CD14-positive monocyte (primary cell): ENCODE measurements around the gene TP73. TPM values are rescaled to one million over a fixed set of nuclear protein-coding genes. Genes with fewer than 3 reads are reported as not detected.
A peak's percentile ranks its signal among the peaks of the same experiment; 100 is the strongest.

Source experiments
- DNase-seq, 3 donors: peaks; one replicate each; pipeline ENCODE4 v3.0.0-alpha.2; 2011 to 2022
- H2AFZ ChIP-seq: 2 replicates; pipeline ENCODE4 v1.6.0; 2012; ENCODE audit warnings: mild to moderate bottlenecking, low read depth, low read length, inconsistent platforms; ENCODE audit not compliant: insufficient read depth, poor library complexity, severe bottlenecking
- H3K27ac ChIP-seq, 2 donors: 1 replicate in 1 of 2; 2 replicates in 1 of 2; pipeline ENCODE4 v1.5.1; 2012 to 2013; ENCODE audit warnings: low read length in 2 of 2, control low read depth in 1 of 2, inconsistent platforms in 1 of 2, low read depth in 1 of 2, mild to moderate bottlenecking in 1 of 2
- H3K27me3 ChIP-seq, 2 donors: one replicate each; pipeline versions ENCODE4 v1.6.0 to v1.6.1; 2011 to 2013; ENCODE audit warnings: low read length in 2 of 2; ENCODE audit not compliant: control insufficient read depth in 2 of 2, insufficient read depth in 2 of 2
- H3K36me3 ChIP-seq, 2 donors: replicated peaks in 1 of 2; 1 replicate in 1 of 2; 2 replicates in 1 of 2; pipeline versions ENCODE4 v1.5.1 to v1.6.1; 2012 to 2013; ENCODE audit warnings: low read length in 2 of 2, control low read depth in 1 of 2, inconsistent platforms in 1 of 2, mild to moderate bottlenecking in 1 of 2; ENCODE audit not compliant: insufficient read depth in 2 of 2, control insufficient read depth in 1 of 2
- H3K4me1 ChIP-seq, 2 donors: 1 replicate in 1 of 2; 2 replicates in 1 of 2; pipeline versions ENCODE4 v1.5.1 to v1.6.1; 2012 to 2013; ENCODE audit warnings: low read length in 2 of 2, control low read depth in 1 of 2, inconsistent platforms in 1 of 2, mild to moderate bottlenecking in 1 of 2, moderate library complexity in 1 of 2; ENCODE audit not compliant: insufficient read depth in 2 of 2, control insufficient read depth in 1 of 2
- H3K4me2 ChIP-seq: replicated peaks from 2 replicates; pipeline ENCODE3; 2012; ENCODE audit warnings: low read length, moderate library complexity, mild to moderate bottlenecking; ENCODE audit not compliant: poor library complexity, severe bottlenecking; ENCODE audit errors: extremely low read depth
- H3K4me3 ChIP-seq, 3 experiments: fragments of 200-600 bp in 1 of 3; sonication (generic) in 1 of 3; replicated peaks in 1 of 3; 1 replicate in 2 of 3; 2 replicates in 1 of 3; pipeline ENCODE4 v1.5.1; 2011 to 2013; ENCODE audit warnings: low read length in 3 of 3, mild to moderate bottlenecking in 3 of 3, control low read depth in 2 of 3, low read depth in 2 of 3, inconsistent platforms in 1 of 3, moderate library complexity in 1 of 3
- H3K79me2 ChIP-seq: 2 replicates; pipeline ENCODE4 v1.6.0; 2012; ENCODE audit warnings: mild to moderate bottlenecking, control low read depth, inconsistent platforms, low read length, moderate library complexity; ENCODE audit not compliant: insufficient read depth
- H3K9ac ChIP-seq: 2 replicates; pipeline ENCODE4 v1.6.0; 2017; ENCODE audit warnings: low read length, mild to moderate bottlenecking; ENCODE audit not compliant: insufficient read depth, poor library complexity, severe bottlenecking
- H3K9me3 ChIP-seq, 2 donors: replicated peaks in 1 of 2; 1 replicate in 1 of 2; 2 replicates in 1 of 2; pipeline versions ENCODE4 v1.5.1 to v1.6.1; 2012 to 2013; ENCODE audit warnings: low read length in 2 of 2, control low read depth in 1 of 2; ENCODE audit not compliant: control insufficient read depth in 1 of 2, insufficient read depth in 1 of 2
- H4K20me1 ChIP-seq: 2 replicates; pipeline ENCODE4 v1.6.0; 2012; ENCODE audit warnings: mild to moderate bottlenecking, low read length, control low read depth, moderate library complexity; ENCODE audit not compliant: insufficient read depth
- H3K27ac Mint-ChIP-seq, 7 donors: one replicate each; pipeline ENCODE4 v1.8.0; 2020; ENCODE audit warnings: mild to moderate bottlenecking in 7 of 7, mixed read lengths in 7 of 7, moderate library complexity in 6 of 7, inconsistent platforms in 2 of 7
- H3K27me3 Mint-ChIP-seq, 3 donors: one replicate each; pipeline ENCODE4 v1.8.0; 2021 to 2022; ENCODE audit warnings: low read depth in 3 of 3, mild to moderate bottlenecking in 3 of 3, mixed read lengths in 3 of 3, moderate library complexity in 3 of 3, inconsistent platforms in 1 of 3
- H3K36me3 Mint-ChIP-seq, 2 donors: one replicate each; pipeline ENCODE4 v1.8.0; 2020; ENCODE audit warnings: mixed read lengths in 2 of 2, inconsistent platforms in 1 of 2, mild to moderate bottlenecking in 1 of 2
- H3K4me1 Mint-ChIP-seq: one replicate; pipeline ENCODE4 v1.8.0; 2020; ENCODE audit warnings: mild to moderate bottlenecking, mixed read lengths
- H3K4me3 Mint-ChIP-seq, 2 donors: one replicate each; pipeline ENCODE4 v1.8.0; 2020; ENCODE audit warnings: mild to moderate bottlenecking in 2 of 2, mixed read lengths in 2 of 2, moderate library complexity in 1 of 2
- H3K9me3 Mint-ChIP-seq, 7 donors: one replicate each; pipeline ENCODE4 v1.8.0; 2020 to 2022; ENCODE audit warnings: mixed read lengths in 7 of 7, mild to moderate bottlenecking in 6 of 7, moderate library complexity in 6 of 7, inconsistent platforms in 2 of 7
- WGBS: methylation state at CpG from one replicate; pipeline ENCODE4 v1.1.5; 2013; ENCODE audit warnings: missing lambda C conversion rate; ENCODE audit not compliant: insufficient coverage; 5-methylcytosine and 5-hydroxymethylcytosine counted together
- intact Hi-C, 2 donors: fragments of 100-400 bp; cut with micrococcal nuclease; formaldehyde crosslinking; loops; one replicate each; pipeline versions ENCODE4 v1.15.0 to v1.15.1; 2023
- polyA plus RNA-seq, 3 donors: library from polyadenylated mRNA; depleted of rRNA in 1 of 3; unstranded in 2 of 3; stranded (reverse) in 1 of 3; fragments of 300-500 nt in 2 of 3; fragments of >200 nt in 1 of 3; fragmentation: Illumina TruSeq in 2 of 3; gene quantifications; 1 replicate in 2 of 3; 2 replicates in 1 of 3; pipeline ENCODE4 v1.2.3, GENCODE V29; 2012 to 2021
- TF ChIP-seq, protein P1 (sequence below): fragments of 200-600 bp; IDR thresholded peaks from one replicate; pipeline ENCODE4 v1.8.0; 2022; ENCODE audit warnings: antibody characterized with exemption, mild to moderate bottlenecking

TP73 gene
- polyA plus RNA-seq, 3 donors = 0.21 to 0.42 TPM; not detected in 1

DNA sequence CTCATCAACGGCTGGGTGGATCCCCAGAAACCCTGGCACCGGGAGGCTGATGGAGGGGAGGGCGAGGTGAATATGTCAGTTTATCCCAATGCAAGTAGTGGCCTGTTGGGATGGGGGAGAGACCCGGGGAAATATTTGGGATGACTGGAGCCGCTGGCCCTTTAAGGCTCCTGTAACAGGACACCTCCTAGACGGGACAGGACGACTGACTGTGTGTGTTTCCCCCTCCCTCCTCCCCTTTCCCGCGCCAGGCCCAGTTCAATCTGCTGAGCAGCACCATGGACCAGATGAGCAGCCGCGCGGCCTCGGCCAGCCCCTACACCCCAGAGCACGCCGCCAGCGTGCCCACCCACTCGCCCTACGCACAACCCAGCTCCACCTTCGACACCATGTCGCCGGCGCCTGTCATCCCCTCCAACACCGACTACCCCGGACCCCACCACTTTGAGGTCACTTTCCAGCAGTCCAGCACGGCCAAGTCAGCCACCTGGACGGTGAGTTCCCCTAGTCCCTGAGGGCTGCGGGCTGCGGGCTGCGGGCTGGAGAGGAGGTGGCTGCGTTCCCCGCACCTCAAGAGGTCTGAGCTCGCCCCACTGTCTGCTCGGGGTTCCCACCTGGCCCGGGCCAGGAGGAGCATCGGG, 55.1 kb downstream of the TP73 start:
- Histone ChIP-seq H3K27me3 (peaks cover 0 to 24% of the 10 kb centered on the region in 2 donors), H3K27ac (no peak overlapping the region), H3K4me2 (no peak overlapping the region), H3K79me2 (no peaks in the 10 kb centered on the region), H3K9me3 (no peaks in the 10 kb centered on the region), H2AFZ (no peak overlapping the region), H3K36me3 (no peaks in the 10 kb centered on the region), H3K9ac (no peak overlapping the region), H3K4me1 (no peaks in the 10 kb centered on the region), H3K4me3 (no peak overlapping the region), H4K20me1 (no peaks in the 10 kb centered on the region)
- TF ChIP-seq, protein P1, sequence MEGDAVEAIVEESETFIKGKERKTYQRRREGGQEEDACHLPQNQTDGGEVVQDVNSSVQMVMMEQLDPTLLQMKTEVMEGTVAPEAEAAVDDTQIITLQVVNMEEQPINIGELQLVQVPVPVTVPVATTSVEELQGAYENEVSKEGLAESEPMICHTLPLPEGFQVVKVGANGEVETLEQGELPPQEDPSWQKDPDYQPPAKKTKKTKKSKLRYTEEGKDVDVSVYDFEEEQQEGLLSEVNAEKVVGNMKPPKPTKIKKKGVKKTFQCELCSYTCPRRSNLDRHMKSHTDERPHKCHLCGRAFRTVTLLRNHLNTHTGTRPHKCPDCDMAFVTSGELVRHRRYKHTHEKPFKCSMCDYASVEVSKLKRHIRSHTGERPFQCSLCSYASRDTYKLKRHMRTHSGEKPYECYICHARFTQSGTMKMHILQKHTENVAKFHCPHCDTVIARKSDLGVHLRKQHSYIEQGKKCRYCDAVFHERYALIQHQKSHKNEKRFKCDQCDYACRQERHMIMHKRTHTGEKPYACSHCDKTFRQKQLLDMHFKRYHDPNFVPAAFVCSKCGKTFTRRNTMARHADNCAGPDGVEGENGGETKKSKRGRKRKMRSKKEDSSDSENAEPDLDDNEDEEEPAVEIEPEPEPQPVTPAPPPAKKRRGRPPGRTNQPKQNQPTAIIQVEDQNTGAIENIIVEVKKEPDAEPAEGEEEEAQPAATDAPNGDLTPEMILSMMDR = no peak
- no peak for DNase-seq
- WGBS = 48% methylated on average over 33 of the region's 35 CpGs
- peaks cover 18 to 53% (median 19%) of the 10 kb centered on the region in 3 donors for H3K27me3 Mint-ChIP-seq
- H3K27ac Mint-ChIP-seq = no peak overlapping the region
- H3K36me3 Mint-ChIP-seq = no peaks in the 10 kb centered on the region
- H3K4me3 Mint-ChIP-seq = peak overlapping the region in 1 of 2 donors; percentile 11
- no peaks in the 10 kb centered on the region for H3K9me3 Mint-ChIP-seq
- peaks cover 4% of the 10 kb centered on the region for H3K4me1 Mint-ChIP-seq
- intact Hi-C loops = no loop called here

DNA sequence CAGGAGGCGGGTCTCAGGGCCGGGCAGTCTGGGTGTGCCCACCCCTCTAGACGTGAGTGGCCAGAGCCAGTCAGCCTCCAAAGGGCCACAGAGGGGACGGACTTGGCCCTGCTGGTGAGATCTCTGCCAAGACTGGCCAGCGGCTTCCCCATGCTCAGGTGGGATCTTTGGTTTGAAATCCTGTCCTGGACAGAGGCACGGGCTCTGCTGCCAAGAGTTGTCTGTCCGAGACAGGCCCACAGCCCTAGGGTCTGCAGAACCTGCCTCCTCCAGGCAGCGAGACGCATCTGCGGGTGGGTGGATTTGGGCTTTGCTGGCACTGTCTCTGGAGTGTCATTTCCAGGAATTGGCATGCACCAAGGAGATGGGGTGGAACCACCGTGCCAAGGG, 55.6 kb downstream of the TP73 start:
- Histone ChIP-seq H3K36me3 (no peaks in the 10 kb centered on the region), H3K9me3 (no peaks in the 10 kb centered on the region), H3K4me2 (no peak overlapping the region), H3K4me1 (no peaks in the 10 kb centered on the region), H3K79me2 (no peaks in the 10 kb centered on the region), H3K27ac (no peak overlapping the region), H3K27me3 (peaks cover 0 to 24% of the 10 kb centered on the region in 2 donors), H2AFZ (no peak overlapping the region), H3K4me3 (no peak overlapping the region), H3K9ac (no peak overlapping the region), H4K20me1 (no peaks in the 10 kb centered on the region)
- Mint-ChIP-seq H3K9me3 (no peaks in the 10 kb centered on the region), H3K4me3 (no peak overlapping the region), H3K27me3 (peaks cover 18 to 52% (median 19%) of the 10 kb centered on the region in 3 donors), H3K4me1 (peaks cover 4% of the 10 kb centered on the region), H3K36me3 (no peaks in the 10 kb centered on the region), H3K27ac (no peak overlapping the region)
- TF ChIP-seq, protein P1 = no peak
- WGBS = 77% methylated on average over 11 of the region's 11 CpGs
- intact Hi-C loops = no loop called here
- no peak for DNase-seq
